HTR-8/SVneo (cell line): ENCODE data around the gene GYS2.
"Not testable (repeated sequence)": the region's sequence is repeated elsewhere in the genome, so short reads cannot be mapped to it uniquely, and the experiment has no call there.

Experiments used
- DNase-seq: peaks from one replicate; pipeline ENCODE4 v3.0.0; 2011; ENCODE audit warnings: low spot score, mixed read lengths; ENCODE audit not compliant: insufficient read length
- FAIRE-seq: peaks from 2 replicates; lab custom pipeline; 2011; peaks lifted over from hg19 to GRCh38; lab: Jason Lieb, UNC

The GYS2 gene

GRCh38 chr12:21604245-21605101, at the start of gene GYS2:
GYS2 (minus strand) TSS chr12:21604847; CDS start chr12:21604592, 255 bp downstream.
- no peak for DNase-seq
- FAIRE-seq: no peak

GRCh38 chr12:21651821-21652220, 47.2 kb upstream of the GYS2 start:
- FAIRE-seq (no peak), DNase-seq (no peak)

DNA sequence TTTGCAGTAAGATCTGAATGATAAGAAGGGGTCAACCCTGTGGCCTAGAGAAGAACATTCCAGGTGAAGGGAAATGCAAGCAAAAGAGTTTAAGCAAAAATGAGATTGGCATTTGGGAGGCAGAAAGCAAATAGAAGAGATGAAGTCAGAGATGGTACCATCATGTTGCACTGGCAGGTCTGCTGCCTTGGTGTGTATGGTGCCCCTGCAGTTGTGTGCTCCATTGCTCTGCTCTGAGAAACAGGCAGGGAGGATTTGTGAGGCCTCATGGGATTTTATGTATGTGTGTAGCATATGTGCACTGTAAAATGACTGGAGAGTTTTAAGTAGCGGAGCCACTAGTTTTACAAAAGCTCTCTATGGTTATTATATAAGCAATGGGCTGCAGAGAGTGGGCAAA, 46.4 kb upstream of the GYS2 start:
- FAIRE-seq (no peak), DNase-seq (no peak)

GRCh38 chr12:21649034-21649433, 44.4 kb upstream of the GYS2 start:
- no peak for DNase-seq
- no peak for FAIRE-seq

GRCh38 chr12:21648378-21648777, 43.7 kb upstream of the GYS2 start:
- FAIRE-seq (no peak), DNase-seq (no peak)

- FAIRE-seq (no peak), DNase-seq (no peak)
Measured at GRCh38 chr12:21647179-21647578, 42.5 kb upstream of the GYS2 start.

DNA sequence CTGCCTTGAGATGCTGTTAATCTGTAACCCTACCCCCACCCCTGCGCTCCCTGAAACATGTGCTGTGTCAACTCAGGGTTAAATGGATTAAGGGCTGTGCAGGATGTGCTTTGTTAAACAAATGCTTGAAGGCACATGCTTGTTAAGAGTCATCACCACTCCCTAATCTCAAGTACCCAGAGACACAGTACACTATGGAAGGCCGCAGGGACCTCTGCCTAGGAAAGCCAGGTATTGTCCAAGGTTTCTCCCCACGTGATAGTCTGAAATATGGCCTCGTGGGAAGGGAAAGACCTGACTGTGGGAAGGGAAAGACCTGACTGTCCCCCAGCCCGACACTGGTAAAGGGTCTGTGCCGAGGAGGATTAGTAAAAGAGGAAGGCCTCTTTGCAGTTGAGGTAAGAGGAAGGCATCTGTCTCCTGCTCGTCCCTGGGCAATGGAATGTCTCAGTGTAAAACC, 40.4 kb upstream of the GYS2 start:
- not testable (repeated sequence) for FAIRE-seq, DNase-seq

DNA sequence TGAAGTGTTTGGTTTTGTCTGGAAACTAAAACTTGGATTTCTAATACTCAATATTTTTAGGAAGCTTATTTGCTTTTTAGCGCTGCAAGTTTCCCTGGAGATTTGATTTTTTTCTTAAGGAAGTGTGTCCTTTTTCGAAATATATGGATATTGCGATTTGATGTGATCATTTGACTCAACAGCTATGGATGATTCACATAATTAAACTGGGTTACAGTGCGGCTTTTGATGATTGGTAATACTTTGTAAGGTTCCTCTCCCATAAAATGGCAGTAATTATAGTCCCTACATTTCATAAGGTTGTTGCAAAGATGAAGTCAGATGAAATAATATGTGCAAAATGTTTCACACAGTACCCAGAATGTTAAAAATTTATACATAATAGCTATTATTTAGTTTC, 39.9 kb upstream of the GYS2 start:
- FAIRE-seq (no peak), DNase-seq (no peak)

DNA sequence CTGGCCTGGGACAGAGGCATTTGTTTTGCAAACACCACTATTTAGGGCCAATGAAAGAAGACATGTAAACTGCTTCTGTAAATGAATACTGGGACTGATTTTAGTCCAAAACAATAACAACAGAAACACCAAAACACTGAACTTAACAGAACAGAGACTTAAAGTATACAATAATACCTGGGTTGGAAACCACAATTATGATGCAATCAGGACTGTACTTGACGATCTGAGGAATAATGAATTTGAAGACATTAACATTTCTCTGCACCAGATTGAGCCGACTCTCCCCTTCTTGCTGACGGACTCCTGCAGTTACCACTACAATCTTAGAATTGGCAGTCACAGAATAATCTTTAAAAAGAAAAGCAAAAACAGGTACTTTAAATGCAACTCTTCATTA, 39.1 kb upstream of the GYS2 start:
- FAIRE-seq (no peak), DNase-seq (no peak)

DNA sequence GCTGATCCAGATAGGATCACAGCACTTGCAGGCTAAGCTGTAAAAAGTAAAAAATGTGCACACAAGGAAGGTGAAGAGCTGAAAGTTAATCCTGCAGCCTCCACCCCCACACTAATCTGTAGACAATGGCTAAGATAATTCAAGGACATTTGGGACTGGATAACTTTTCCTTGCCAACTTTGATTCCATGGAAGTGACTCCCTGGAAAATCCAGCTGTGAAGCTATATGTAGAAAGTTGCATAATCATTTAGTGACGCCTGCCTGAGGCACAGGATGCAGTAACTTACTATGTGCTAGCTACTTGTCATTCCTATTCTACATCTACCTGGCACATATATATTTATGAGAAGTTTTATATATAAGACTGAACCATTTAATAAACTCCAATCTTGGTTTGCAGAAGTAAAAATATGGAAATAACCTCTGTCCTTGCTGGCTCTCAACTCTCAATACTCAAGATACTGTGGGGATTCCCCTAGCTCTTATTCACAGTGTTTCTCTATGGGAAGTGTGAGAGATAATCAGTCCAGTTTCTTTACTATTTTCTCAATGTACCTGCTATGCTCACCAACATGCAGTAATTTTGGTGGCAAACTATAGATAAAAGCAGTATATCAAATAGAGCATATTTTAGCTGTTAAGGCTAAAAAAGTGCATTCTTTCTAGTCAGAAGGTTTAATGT, 38.2 kb upstream of the GYS2 start:
- FAIRE-seq (no peak), DNase-seq (no peak)

GRCh38 chr12:21638054-21638891, 33.6 kb upstream of the GYS2 start:
- DNase-seq: no peak
- FAIRE-seq: no peak

- no peak for DNase-seq
- FAIRE-seq: no peak
Measured at GRCh38 chr12:21634245-21634644, 29.6 kb upstream of the GYS2 start.

DNA sequence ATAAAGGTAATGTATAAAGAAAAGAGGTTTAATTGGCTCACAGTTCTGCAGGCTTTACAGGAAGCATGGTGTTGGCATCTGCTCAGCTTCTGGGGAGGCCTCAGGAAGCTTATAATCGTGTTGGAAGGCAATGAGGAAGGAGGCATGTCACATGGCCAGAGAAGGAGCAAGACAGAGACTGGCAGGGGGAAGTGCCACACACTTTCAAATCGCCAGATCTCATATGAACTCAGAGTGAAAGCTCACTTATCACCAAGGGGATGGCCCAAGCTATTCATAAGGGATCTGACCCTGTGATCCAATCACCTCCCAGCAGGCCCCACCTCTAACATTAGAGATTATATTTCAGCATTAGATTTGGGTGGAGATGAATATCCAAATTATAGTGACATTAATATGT, 26.7 kb upstream of the GYS2 start:
- FAIRE-seq (no peak), DNase-seq (no peak)

- FAIRE-seq (no peak), DNase-seq (no peak)
Measured at GRCh38 chr12:21627924-21628323, 23.3 kb upstream of the GYS2 start.

GRCh38 chr12:21618566-21618965, 13.9 kb upstream of the GYS2 start:
- DNase-seq: no peak
- FAIRE-seq: no peak

- no peak for DNase-seq
- FAIRE-seq: no peak
Measured at GRCh38 chr12:21617030-21617429, 12.4 kb upstream of the GYS2 start.

- no peak for DNase-seq
- FAIRE-seq: no peak
Measured at GRCh38 chr12:21615431-21615830, 10.8 kb upstream of the GYS2 start.

GRCh38 chr12:21614506-21614905, 9.9 kb upstream of the GYS2 start:
- no peak for FAIRE-seq
- no peak for DNase-seq

GRCh38 chr12:21613931-21614330, 9.3 kb upstream of the GYS2 start:
- FAIRE-seq: no peak
- no peak for DNase-seq

- no peak for DNase-seq
- FAIRE-seq: no peak
Measured at GRCh38 chr12:21608196-21608595, 3.5 kb upstream of the GYS2 start.

DNA sequence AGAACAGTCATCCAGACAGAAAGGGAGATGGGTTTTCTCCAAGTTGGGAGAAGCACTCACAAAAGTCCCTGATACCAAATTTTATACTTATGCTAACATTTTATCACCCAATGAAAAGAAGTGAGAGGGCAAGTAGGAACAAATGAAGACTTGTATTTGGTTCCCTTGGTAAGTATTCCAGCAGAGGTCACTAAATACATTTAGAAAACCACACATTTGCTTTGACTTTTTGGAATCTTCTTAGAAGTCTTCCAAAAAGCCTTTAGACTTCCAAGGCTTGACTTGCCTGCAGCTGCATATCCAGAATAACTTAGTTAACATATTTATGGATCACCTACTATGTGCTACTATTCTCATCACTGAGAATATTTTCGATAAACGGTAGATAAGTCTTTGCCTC, 3.1 kb upstream of the GYS2 start:
- DNase-seq (no peak), FAIRE-seq (no peak)
